HCT116 (cell line): ENCODE results near the gene PTPN20. TPM values are rescaled to one million over a fixed set of nuclear protein-coding genes. Genes with fewer than 3 reads are reported as not detected.

Experiments used
- CBX3 ChIP-seq: IDR thresholded peaks from 2 replicates; pipeline ENCODE4 v1.6.1; 2012; ENCODE audit warnings: low read depth
- CTCF ChIP-seq, 3 experiments: fragments of 200-600 bp in 1 of 3; sonication (generic) in 1 of 3; IDR thresholded peaks in 2 of 3; conservative IDR thresholded peaks in 1 of 3; 2 replicates each; pipeline ENCODE4 v1.5.1; 2012 to 2017; ENCODE audit warnings: low read depth in 2 of 3, low read length in 2 of 3, antibody characterized with exemption in 1 of 3, borderline replicate concordance in 1 of 3, control low read depth in 1 of 3, mild to moderate bottlenecking in 1 of 3, mixed read lengths in 1 of 3, mixed run types in 1 of 3, moderate library complexity in 1 of 3; ENCODE audit not compliant: insufficient read depth in 1 of 3
- ELF1 ChIP-seq: IDR thresholded peaks from 2 replicates; pipeline ENCODE4 v1.6.1; 2012; ENCODE audit warnings: low read depth, borderline replicate concordance
- EZH2phosphoT487 ChIP-seq: fragments of 200-600 bp; IDR thresholded peaks from 2 replicates; pipeline ENCODE4 v1.6.1; 2018; ENCODE audit warnings: antibody characterized with exemption, borderline replicate concordance
- RAD21 ChIP-seq: IDR thresholded peaks from 2 replicates; pipeline ENCODE4 v1.6.1; 2012; ENCODE audit warnings: low read depth, mild to moderate bottlenecking
- REST ChIP-seq: IDR thresholded peaks from 2 replicates; pipeline ENCODE4 v1.6.1; 2012; ENCODE audit warnings: low read depth
- SP1 ChIP-seq: IDR thresholded peaks from 2 replicates; pipeline ENCODE4 v1.6.1; 2012; ENCODE audit warnings: low read depth
- total RNA-seq: library from RNA; stranded (reverse); gene quantifications from one replicate; pipeline ENCODE4 v1.2.1, GENCODE V29; 2021; ENCODE audit not compliant: unreplicated experiment
- TF ChIP-seq, protein P1 (sequence below): IDR thresholded peaks from 2 replicates; pipeline ENCODE4 v1.6.1; 2012
- TF ChIP-seq, protein P2 (sequence below): IDR thresholded peaks from 2 replicates; pipeline ENCODE4 v1.6.1; 2012

PTPN20 gene
- total RNA-seq, 1 experiment from 2014 or later, result not detected

GRCh38 chr10:47019155-47020145 lies 108.2 kb downstream of the PTPN20 start (continued):
- TF ChIP-seq REST (no peak), SP1 (no peak), RAD21 (no peak), ELF1 (no peak), CTCF (IDR thresholded peaks at IDR 0.05 in 2 of 3, conservative IDR thresholded peaks at IDR 0.05 in 1 of 3; ENCODE audit: borderline replicate concordance in 1 of 3, insufficient read depth in 1 of 3, low read depth in 2 of 3, low read length in 2 of 3) (no peak), EZH2phosphoT487 (no peak), CBX3 (no peak)
- TF ChIP-seq, protein P1, sequence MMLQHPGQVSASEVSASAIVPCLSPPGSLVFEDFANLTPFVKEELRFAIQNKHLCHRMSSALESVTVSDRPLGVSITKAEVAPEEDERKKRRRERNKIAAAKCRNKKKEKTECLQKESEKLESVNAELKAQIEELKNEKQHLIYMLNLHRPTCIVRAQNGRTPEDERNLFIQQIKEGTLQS, result no peak
- TF ChIP-seq, protein P2, sequence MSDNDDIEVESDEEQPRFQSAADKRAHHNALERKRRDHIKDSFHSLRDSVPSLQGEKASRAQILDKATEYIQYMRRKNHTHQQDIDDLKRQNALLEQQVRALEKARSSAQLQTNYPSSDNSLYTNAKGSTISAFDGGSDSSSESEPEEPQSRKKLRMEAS, result no peak
